HG03280 (cell line): ENCODE data around the gene PTPRG.

Source experiments
- ATAC-seq: cut with Tn5 transposase; IDR thresholded peaks from one replicate; pipeline ENCODE4 v1.9.1; 2021; ENCODE audit warnings: mild to moderate bottlenecking, moderate library complexity; ENCODE audit not compliant: unreplicated experiment

Gene PTPRG

DNA sequence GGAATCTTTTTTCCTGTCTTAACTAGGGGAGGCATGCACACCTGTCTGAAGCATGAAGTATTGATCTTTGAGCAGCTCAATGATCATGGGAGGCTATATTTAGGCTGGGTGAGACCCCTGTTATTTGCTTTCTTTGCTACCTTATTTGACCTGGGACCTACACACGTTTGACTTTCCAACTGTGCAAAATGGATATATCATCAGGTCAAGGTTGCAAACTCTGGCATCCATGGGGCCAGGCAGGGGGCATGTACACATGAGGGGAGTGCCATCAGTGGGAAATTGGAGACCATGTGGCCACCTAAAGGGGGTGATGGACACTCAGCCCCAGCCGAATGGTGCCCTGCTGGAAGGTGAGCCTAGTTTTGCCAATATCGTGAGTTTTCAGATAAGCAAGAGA lies 637.8 kb downstream of the PTPRG start:
- ATAC-seq, result no peak

DNA sequence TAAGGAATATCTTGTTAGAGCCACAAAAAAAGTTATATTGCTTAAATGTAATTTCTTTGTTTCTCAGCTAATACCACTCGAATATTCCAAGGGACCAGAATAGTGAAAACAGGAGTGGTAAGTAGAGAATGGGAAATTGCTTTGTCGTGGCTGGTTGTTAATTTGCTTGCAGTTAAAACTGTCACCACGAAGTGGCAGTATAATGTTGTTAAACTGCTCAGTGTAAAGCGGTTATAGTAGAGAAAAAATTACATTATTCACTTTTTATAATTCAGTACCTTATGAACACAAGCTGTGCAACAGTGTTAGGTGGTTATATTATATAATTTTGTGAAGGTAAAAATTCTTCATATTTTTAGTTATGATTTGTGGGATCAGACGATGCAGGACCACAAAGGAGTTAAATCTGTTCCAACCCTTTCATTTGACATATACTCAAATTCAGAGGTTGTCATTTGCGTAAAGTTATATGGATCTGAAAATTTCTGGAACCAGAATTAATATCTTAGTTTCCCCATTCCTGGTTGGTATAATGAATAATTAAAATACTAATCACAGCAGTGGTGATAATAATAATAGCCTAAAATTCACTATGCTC lies 640.2 kb downstream of the PTPRG start:
- no peak for ATAC-seq

DNA sequence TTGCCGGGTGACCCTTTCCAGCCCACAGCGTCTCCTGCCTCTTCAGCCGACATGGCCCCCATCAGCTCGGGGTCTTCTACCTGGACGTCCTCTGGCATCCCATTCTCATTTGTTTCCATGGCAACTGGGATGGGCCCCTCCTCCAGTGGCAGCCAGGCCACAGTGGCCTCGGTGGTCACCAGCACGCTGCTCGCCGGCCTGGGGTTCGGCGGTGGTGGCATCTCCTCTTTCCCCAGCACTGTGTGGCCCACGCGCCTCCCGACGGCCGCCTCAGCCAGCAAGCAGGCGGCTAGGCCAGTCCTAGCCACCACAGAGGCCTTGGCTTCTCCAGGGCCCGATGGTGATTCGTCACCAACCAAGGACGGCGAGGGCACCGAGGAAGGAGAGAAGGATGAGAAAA lies 641.8 kb downstream of the PTPRG start:
- ATAC-seq, result no peak

DNA sequence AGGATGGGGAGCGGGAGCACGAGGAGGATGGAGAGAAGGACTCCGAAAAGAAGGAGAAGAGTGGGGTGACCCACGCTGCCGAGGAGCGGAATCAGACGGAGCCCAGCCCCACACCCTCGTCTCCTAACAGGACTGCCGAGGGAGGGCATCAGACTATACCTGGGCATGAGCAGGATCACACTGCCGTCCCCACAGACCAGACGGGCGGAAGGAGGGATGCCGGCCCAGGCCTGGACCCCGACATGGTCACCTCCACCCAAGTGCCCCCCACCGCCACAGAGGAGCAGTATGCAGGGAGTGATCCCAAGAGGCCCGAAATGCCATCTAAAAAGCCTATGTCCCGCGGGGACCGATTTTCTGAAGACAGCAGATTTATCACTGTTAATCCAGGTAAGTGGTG lies 642.2 kb downstream of the PTPRG start:
- ATAC-seq, result no peak

DNA sequence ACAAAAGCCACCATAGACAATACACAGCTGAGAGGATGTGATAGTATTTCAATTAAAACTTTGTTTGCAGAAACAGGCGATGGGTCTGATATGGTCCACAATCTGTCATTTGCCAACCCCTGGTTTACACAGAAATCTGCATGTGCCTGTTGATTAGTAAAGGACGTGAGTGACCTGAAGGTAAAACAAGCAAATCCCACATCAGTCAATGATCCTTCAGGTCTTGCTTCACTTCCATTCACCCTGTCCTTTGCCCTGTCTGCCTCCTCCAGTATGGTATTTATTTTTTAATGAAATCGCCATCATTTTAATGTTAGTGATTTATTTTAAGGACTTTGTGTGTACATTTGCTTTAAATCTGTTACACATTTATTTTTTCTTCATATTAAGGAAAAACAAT lies 645.8 kb downstream of the PTPRG start:
- no peak for ATAC-seq

DNA sequence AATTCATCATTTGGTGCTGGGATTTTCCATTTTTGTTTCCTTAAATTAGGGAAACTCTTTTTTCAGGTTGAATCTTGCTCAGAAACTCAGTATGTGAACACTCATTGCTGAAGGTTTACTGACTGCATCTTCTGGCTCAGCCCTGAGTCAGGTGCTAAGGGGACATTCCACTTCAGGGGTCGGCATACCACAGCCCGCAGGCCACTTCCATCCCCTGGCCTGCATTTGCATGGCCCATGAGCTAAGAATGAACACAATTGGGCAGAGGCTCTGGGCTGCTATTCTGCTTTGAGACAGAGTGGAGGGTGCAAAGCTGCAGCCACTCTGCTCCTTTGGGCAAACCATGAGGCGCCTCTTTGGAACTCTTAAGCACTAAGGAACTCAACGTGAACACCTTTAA lies 647.0 kb downstream of the PTPRG start:
- ATAC-seq, result no peak

DNA sequence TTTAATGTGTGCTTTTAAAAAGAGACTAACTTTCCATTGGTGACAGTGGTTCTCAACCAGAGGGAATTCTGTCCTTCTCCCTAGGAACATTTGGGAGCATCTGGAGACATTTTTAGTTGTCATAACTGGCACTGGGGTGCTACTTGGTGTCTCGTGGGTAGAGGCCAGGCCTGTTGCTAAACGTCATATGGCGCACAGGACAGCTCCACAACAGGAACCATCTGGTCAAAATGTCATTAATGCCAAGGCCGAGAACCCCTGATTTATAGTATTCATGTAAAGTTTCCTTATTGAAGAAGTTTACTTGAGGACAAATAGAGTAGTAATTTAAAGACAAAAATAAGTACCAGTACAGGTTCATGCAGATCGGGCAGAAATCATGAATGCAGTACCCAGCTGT lies 647.7 kb downstream of the PTPRG start:
- no peak for ATAC-seq

DNA sequence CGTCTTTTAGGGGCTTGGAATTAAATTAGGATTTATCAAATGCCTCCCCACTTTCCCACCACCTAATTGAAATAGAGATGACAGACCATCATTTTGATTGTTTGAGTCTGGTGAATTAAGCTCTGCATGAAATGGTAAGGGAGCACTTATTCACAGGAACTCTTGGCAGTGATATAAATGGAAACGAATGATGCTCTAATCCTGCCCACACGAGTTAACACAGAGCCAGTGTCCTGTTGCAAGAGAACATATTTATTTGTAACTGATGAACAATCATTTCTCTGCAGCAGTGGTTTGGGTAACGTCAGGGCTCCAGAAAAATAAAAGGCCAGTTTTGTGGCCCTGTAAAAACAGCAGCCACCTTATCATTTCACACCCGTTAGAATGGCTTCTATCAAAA lies 648.6 kb downstream of the PTPRG start:
- no peak for ATAC-seq

DNA sequence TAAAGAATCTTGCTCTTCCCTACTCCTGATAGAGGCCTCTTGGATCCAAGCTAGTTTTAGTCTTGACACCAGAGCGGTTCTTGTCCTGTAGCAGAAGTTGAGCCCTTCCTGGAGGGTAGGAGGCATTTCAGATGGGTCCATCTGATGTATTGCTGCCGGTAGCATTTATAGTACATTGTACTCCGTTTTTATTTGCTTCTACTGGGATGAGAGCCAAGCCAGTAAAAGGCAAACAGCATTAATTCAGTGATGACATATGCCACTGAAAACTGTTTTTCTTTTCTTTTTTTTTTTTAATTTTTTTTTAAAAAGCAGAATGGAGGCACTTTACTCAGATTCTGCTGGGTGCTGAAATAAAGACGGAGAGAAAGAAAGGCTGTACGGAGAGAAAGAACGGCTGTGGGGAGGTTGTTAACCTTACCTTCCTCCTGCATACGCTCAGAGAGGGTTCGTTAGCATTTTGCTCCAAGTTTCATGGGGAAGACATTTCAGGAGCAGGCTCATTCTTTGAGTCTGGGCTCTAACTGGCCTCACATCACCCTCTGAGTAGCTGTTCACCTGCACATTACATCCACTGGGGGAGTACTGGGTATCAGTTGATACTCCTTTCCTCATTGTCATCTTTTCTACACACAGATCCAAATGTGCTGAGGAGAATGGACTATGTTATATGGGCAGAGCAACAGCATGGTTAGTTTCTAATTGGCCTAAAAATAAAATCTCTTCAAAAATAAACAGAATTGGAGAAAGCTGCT lies 650.5 kb downstream of the PTPRG start:
- ATAC-seq, result no peak

DNA sequence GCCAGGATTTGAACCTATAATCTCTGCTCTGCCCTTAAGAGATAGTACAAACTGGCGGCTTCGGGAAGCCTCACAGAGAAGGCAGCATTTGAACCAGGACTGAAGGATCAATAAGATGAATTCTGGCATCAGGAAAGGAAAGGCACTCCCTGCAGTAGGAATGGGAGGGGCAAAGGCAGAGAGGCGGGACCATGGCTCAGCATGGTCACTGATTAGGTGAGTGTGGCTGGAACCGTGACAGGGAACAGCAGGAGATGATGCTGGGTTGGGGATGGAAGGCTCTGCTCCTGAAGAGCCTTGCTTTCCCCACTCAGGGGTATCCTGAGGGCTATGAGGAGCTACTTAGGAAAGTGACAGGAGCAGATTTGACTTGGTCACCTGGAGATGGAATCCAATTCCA lies 653.5 kb downstream of the PTPRG start:
- ATAC-seq, result no peak

DNA sequence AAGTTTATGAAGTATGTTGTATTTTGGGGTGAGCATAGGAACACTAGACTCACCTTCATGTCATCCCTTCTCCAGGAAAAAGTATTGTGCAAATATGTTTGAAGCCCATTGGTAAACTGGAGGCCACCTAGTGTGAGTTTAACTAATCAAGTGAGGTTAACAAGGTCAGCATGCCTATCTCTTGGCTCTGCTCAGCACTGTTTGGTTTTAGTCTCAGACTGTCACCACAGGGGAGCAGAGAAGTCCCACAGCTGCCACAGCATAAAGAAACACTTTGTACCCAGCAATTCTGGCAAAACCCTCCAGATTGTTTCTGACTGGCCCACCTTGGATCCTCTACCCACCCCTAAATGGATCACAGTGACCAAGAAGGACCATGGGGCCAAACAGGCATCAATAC lies 659.2 kb downstream of the PTPRG start:
- ATAC-seq, result no peak

DNA sequence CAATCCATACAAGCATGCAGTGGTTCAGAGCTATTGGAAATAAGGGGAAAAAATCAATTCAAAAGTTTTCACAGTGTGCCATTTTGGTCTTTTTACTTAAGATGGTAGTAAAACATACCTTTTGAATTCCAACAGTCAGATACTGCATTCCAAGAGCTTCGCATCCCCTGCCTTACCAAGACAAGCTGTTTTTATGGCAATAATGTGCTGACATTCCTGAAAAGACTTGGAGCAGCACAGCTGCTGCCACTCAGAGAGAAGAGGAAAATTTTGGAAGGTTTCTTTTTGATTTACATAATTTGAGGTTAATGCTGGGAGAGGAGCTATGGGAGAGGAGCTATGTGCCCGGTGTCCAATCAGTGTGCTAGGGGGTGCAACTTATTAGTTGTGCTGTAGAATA lies 663.7 kb downstream of the PTPRG start:
- no peak for ATAC-seq

DNA sequence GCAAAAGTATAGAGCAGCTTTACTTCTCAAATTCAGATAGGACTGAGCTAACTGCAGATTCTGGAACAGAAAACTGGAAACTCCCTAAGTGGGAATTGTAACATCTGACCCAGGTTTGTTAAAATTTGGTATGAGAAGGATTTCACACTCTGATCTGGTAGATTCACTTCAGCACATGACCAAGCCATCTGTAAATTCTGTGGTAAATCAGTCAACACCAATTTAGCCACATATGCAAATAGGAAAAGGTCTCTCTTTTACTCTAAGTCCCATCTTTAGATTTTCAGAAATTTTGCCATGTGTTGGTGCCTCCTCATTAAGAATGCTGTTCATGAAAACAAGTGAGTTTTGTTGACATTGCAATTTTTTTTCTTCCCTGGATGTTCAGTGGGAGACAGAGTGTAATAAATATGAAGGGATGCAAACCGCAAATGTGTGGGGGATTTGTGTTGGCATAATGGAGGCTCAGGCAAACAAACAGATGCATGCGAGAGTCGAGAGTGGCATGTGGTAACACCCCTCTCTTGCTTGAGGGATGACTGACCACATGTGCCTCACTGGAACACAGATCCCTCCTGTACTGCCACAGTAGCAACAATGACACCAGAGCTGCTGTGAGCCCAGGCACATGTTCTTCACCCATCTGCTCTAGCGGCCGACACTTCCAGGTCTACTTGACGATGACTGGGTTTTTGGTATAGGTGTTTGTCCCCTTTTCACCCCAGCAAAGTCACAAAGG lies 665.4 kb downstream of the PTPRG start:
- ATAC-seq, result no peak

DNA sequence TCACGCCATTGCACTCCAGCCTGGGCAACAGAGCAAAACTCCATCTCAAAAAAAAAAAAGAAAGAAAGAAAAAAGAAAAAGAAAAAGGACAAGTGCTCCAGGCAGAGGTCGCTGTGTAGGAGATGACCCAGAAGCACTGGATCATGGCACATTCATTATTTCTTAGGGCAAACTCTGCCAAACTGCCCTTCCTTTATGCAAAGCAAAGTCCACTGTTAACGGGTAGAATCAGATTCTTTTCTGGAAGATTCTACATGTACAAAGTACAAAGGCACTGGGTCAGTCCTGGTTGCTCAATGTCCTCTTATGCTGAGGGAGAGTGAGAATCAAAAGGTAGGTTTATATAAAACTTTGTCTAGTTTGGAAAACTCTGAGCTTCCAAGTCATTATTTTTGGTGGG lies 667.1 kb downstream of the PTPRG start:
- no peak for ATAC-seq

DNA sequence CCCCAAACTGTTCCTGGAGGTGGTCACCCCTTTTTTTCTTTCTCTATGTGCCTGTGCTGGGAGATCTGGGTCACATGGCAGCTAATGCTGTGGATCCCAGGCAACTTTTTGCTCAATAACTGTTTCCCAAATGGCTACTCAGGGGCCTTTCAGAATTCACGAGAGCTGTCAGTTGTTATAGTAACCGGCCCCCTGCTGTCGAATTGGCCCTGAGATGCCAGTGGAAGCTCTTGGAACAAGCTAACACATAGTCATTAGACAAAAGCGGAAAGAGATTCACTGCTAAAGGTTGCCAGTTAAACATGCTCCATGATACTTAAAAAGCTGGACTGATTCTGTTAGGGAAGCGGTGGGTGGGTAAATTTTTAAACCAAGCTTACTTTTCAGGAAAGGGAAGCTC lies 667.8 kb downstream of the PTPRG start:
- no peak for ATAC-seq

DNA sequence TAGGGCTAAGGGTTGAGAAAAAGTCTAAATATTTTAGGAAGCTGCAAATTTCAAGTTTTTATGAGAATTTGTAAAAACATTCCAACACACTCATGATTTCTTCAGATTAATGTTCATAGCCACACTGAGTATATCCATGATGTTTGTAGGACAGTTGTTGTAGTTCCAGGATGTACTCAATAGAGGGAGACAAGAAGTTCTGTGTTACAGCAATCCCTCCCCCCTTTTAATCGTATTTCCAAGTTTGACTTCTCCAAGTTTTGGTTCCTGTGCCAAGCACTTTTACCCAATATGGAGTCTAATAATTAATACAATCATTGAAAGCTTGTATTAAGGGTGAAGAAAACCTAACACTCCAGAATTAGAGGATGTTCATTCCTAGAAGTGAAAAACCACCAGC lies 668.5 kb downstream of the PTPRG start:
- no peak for ATAC-seq

DNA sequence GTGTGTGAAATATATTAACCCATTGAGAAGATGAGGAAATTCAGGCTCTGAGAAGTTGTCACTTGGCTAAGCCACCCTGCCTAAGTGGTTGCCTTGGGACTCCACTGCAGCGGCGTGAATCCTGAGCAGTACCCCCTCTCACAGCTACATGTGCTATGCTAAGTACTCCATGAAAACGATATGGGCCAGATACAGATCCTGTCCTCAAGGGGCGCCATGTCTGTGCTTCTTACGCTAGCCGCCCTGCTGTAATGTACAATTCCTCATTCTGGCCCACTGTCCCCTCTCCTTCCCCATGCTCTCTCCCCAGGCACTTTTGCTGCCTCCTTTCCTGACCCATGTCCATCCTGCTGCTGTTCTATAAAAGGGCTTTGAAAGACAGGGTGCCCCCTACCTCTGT lies 671.7 kb downstream of the PTPRG start:
- no peak for ATAC-seq

DNA sequence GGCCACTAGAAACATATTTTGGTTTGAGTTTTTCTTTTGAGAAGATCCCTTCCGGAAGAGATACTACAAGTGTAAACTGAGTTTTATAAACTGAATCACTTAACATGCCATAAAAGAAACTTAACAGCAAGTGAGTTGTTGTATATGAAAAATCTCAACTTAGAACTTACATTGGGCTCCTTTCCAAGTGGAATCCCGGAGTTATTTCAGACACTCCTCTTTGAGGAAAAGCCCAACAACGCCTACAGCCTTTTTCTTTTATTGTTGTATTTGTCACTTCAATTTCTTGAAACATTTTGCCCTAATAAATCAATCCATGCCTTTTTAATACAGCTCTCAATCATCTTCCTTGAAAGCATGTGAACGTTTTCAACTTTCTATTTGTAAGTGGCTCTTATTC lies 674.6 kb downstream of the PTPRG start:
- ATAC-seq, result no peak

DNA sequence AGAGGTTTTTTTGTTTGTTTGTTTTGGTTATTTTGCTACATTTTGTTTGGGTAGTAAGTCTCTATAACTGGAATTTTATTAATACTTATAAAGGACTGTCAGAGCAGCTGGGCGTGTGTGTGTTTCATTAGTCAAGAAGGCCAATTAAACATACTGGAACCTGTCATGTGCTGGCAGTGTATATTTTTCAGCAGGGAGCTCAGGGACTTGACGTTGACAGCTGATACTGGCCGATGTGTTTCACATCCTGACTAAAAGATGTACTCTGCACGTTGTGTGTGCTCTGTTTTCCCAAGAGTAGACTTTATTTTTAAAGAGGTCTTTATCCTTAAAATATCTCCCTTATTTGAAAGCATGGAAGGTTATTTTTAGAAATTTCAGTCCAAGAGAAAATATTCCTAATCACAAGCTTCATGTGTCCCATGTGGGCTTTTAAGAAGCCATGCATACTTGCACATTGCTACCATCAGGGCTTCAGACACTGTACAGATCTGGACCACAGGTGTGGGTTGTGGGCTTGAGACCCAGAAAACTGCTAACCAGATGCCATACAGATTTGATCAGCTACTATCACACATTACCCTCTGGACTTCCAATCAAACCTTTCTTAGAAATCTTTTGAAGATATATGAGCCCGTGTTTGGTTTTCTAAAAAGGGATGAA lies 676.0 kb downstream of the PTPRG start:
- no peak for ATAC-seq

DNA sequence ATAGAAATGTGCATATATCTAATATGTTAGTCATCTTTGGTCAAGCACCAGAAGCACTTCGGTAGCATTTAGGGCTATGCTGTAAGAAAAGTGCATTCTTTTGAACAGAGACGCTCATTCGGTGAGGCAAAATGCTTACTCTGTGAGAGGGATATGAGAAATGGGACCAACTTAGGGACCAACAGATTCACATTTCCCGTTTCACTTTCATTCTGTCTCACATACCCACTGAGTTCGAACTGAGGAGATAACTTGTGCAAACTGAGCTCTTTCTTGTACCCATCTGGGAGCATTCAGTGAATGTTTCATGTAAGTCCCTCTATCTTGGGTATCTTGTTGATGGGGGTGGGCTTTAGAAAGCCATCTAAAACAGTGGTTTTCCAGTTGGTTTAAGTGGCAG lies 676.6 kb downstream of the PTPRG start:
- ATAC-seq, result no peak

DNA sequence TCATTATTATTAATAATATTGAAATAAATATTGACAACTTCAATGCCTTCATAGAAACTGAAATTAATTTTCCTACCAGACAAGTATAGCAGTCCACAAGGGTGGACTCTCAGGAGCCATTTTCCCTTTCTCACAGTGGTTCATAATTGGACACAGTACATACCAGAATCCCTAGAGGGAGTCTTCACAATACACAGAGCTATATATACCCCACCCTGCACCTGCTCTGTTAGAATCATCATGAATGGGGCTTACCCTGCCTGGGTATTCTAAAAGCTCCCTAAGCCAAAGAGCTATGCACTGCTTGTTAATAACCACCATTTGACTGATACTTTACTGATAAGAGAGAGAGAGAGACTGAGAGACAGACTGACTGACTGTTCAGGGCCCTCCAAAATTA lies 677.1 kb downstream of the PTPRG start:
- no peak for ATAC-seq

DNA sequence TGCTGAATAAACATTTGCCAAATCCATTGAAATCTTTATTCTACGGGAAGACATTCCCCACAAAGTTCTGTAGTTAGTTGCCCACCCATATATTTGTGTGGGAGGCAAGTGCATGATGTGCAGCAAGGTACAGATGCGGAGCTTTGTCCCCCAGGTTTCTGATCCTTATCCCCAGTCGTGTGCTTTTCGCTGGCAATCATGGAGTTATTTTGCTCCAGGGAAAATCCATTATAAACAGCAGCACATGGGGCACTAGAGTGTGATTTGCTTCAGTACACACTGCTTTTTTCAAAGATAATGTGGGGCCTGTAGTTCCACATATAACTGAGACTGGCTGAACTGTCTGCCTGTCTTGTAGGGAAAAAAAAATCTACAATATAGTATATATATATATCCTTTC lies 679.9 kb downstream of the PTPRG start:
- ATAC-seq, result no peak
